T47D (cell line): ENCODE results near the gene ADH5.

ENCODE experiments used
- DNase-seq, 2 experiments: peaks; one replicate each; pipeline versions ENCODE4 v3.0.0 to v3.0.0-alpha.2; 2011 to 2012; ENCODE audit warnings: low read depth in 1 of 2, low spot score in 1 of 2
- JUND ChIP-seq: IDR thresholded peaks from 2 replicates; pipeline ENCODE4 v1.6.1; 2012; ENCODE audit warnings: low read depth
- in situ Hi-C: cut with HindIII; loops from 2 replicates; pipeline ENCODE4 v1.10.0; 2016; ENCODE audit warnings: low sequenced_read_pairs, low pct_unique_long_range_greater_than_20kb

Gene ADH5

GRCh38 chr4:99021386-99021785, 67.2 kb downstream of the ADH5 start:
- in situ Hi-C loops, result no loop called here
- no peak for TF ChIP-seq JUND

More at GRCh38 chr4:99021386-99021785, 67.2 kb downstream of the ADH5 start:
- no peak for DNase-seq
